Jurkat, Clone E6-1 (cell line): ENCODE results near the gene ZNF594.
"Not testable (repeated sequence)": the region's sequence is repeated elsewhere in the genome, so short reads cannot be mapped to it uniquely, and the experiment has no call there.

Experiments used
- DNase-seq: peaks from one replicate; pipeline ENCODE4 v3.0.0-alpha.2; 2011; ENCODE audit warnings: low read depth, low spot score
- H3K4me3 ChIP-seq: 2 replicates; pipeline ENCODE4 v1.5.1; 2011; ENCODE audit warnings: mild to moderate bottlenecking, low read length, control low read depth, moderate library complexity

ZNF594 gene

GRCh38 chr17:5138616-5139457 lies 52.8 kb downstream of the ZNF594 start:
- DNase-seq, result no peak
- no peak overlapping the region for H3K4me3 ChIP-seq

GRCh38 chr17:5138198-5138544 lies 53.5 kb downstream of the ZNF594 start:
- not testable (repeated sequence) for DNase-seq, H3K4me3 ChIP-seq

DNA sequence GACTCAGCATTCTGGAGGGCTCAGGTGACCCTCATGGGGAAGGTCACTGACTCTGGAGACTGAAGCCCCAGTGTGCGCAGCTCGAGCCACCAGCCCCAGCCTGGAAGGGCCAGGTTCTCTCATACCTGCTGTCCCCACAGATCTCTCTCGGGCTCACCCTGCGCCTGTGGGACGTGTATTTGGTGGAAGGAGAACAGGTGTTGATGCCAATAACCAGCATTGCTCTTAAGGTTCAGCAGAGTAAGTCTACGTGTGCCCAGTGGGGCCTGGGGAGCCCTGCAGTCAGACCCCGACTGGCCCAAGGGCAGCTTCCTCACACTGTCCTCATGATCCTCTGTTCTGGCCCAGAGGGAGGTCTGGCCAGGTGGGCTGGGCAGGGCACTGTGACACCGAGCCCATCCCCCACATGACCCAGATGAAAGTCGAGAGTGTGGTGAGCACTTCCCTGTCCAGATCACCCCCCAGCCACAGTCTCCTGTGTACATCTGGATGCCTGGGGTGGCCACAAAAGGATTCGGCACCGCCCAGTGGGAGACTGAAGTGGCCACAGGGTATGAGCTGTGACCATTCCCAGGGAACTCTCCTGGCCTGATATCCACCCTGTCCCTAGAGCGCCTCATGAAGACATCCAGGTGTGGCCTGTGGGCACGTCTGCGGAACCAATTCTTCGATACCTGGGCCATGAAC lies 54.0 kb downstream of the ZNF594 start:
- H3K4me3 ChIP-seq, DNase-seq: not testable (repeated sequence)

DNA sequence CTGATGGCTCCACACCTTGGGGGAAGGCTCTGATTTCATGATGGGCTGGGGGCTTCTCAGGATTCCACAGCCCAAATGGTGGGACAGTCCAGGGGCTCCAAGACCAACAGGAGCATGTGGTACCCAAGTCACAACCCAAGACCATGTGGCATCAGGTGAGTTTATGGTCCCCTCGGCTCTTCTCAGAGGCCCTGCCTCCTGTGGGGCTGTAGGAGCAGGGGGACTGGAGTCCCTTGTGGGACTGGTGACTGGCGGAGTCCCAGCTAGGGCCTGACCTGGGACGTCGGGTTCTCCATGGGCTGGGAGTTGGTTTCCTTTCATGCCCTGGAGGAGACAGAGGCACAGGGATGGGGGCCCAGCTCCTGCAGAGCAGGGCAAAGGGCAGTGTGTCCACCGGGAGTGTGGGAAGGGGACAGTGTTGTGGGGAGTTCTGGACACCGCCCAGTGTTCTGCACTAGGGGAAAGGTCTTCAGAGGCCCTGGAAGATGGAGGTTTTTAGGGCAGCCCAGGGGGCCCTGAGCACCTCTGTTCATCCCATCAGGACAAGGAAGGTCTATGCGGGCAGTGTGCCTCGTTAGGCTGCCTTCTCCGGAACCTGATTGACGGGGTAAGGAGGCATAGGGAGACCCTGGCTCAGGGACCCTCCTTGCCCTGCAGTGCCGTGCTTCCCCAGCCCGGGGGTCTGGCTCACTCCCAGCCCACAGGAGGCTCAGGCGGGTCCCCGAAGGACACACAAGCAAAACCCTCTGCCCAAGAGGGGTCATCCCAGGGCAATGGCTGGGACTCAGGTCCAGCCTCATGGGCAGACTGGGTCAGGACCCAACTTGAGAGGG lies 54.9 kb downstream of the ZNF594 start:
- H3K4me3 ChIP-seq, DNase-seq: not testable (repeated sequence)

GRCh38 chr17:5135726-5136579 lies 55.7 kb downstream of the ZNF594 start:
- DNase-seq, result no peak
- H3K4me3 ChIP-seq, result no peak overlapping the region

GRCh38 chr17:5135131-5135712 lies 56.4 kb downstream of the ZNF594 start:
- not testable (repeated sequence) for DNase-seq, H3K4me3 ChIP-seq

DNA sequence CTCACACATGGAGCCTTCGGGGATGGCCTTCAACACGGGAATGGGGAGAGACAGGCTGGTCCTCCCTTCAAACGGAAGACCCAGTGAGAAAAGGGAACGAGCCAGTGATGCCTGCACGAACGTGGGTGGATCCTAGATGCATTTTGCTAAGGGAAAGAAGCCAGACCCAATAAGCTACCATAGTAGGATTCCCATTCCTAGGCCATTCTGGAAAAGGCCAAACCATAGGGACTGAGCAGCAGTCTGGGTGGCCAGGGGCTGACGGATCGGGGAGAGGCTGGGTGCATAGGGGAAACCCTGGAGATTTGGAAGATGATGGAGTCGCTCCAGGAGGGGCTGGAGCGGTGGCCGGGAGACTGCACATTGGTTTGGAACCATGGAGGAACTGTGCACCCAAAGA lies 57.1 kb downstream of the ZNF594 start:
- DNase-seq, H3K4me3 ChIP-seq: not testable (repeated sequence)

GRCh38 chr17:5133961-5134360 lies 57.7 kb downstream of the ZNF594 start:
- not testable (repeated sequence) for DNase-seq

DNA sequence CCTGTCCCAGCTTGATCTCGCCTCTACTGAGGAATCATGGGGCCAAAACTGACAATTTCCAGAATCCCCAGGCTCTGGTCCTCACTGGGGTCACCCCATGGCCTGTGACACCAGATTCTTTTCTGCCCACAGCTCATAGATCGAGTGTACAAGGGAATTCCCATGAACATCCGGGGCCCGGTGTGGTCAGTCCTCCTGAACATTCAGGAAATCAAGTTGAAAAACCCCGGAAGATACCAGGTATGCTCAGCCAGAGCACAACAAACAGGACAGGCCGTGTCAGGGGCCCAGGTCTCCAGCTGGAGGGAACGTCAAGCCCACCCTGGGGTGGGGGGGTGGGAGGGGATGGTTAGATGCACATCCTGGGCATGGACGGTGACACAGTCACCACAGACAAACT lies 58.4 kb downstream of the ZNF594 start:
- no peak for DNase-seq

More at GRCh38 chr17:5133961-5134360, 57.7 kb downstream of the ZNF594 start:
- H3K4me3 ChIP-seq, result not testable (repeated sequence)

GRCh38 chr17:5132503-5133225 lies 59.0 kb downstream of the ZNF594 start:
- H3K4me3 ChIP-seq, DNase-seq: not testable (repeated sequence)

More for the DNA sequence above, 58.4 kb downstream of the ZNF594 start:
- H3K4me3 ChIP-seq, result no peak overlapping the region

- not testable (repeated sequence) for DNase-seq, H3K4me3 ChIP-seq
These were observed 59.7 kb downstream of the ZNF594 start for GRCh38 chr17:5131799-5132502.

DNA sequence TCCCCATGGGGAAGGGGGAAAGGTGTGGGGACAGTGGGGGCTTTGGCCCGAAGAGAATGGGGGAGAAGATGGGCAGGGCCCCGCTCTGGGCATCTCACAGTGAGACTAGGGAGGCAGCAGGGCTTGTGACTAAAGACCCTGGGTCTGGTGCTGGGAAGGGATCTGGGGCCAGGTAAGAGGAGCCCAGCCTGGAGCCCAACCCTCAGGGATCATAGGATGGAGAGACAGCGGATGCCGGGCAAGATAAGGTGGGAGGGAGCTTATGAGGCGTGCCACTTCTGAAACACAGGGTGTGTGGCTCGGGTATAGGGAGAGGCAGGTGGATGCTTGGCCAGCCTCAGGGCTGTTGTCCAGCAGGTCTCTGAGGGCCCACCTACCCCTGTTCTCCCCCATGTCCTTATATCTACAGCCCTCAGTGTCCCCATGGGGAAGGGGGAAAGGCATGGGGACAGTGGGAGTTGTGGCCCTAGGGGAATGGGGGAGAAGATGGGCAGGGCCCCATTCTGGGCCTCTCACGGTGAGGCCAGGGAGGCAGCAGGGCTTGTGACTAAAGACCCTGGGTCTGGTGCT lies 60.4 kb downstream of the ZNF594 start:
- H3K4me3 ChIP-seq, result no peak overlapping the region
- DNase-seq, result no peak

DNA sequence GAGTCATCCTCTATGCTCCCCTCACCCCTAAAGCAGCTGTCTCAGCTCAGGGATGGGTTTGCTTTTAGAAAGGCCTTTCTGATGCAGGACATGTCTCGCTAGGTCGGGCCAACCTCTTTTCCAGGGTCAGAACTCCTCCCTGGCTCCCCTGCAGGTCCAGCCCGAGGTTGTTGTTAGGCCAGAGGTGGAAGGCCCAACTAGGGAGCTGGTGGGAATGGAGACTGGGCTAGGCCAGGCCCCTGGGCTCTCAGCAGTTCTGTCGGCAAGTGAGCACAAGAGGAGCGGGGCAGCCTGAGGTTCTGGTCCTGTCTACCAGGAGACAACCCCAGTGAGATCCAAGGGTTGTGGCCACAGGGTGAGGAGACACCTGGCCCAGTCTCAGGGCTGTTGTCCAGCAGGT lies 61.0 kb downstream of the ZNF594 start:
- DNase-seq, H3K4me3 ChIP-seq: not testable (repeated sequence)

- not testable (repeated sequence) for H3K4me3 ChIP-seq, DNase-seq
These were observed 61.4 kb downstream of the ZNF594 start for GRCh38 chr17:5130261-5130660.

DNA sequence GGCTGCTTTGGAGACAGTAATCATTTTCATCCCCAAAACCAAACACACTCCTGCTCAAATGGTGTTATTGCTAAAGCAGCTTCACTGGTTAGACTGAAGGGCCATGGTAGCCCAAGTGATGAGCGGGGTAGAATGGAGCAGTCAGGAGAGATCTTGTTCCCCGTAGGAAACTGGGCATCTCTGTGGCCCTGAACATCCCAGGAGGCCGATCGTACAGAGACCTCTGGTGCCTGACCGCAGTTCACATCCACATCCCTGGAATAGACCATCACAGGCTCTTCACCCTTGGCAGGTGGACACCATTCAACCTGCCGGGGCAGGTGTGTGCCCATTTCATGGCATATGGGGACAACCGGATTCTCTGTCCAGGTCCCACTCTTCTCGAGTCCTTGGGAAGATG lies 61.9 kb downstream of the ZNF594 start:
- H3K4me3 ChIP-seq, DNase-seq: not testable (repeated sequence)
